Activated naive CD4-positive, alpha-beta T cell treated with anti-CD3 and anti-CD28 coated beads, Interleukin-2, amount 10 ng/mL, durations not matched to agents 7 days and 5 days (primary cell): ENCODE results near the gene AURKA.
"Not testable (repeated sequence)": the region's sequence is repeated elsewhere in the genome, so short reads cannot be mapped to it uniquely, and the experiment has no call there.

ENCODE experiments used
- CTCF ChIA-PET: fragments of 350-600 bp; sonication (Branson Sonifier 250); formaldehyde crosslinking; loops from one replicate; lab custom pipeline; 2021; ENCODE audit warnings: antibody characterized with exemption; lab: Charles Lee
- DNase-seq: peaks from one replicate; pipeline ENCODE4 v3.0.0-alpha.2; 2020
- H3K27ac Mint-ChIP-seq: one replicate; pipeline ENCODE4 v1.8.0; 2021; ENCODE audit warnings: mild to moderate bottlenecking, moderate library complexity, mixed read lengths
- H3K27me3 Mint-ChIP-seq: one replicate; pipeline ENCODE4 v1.8.0; 2021; ENCODE audit warnings: mild to moderate bottlenecking, mixed read lengths
- H3K36me3 Mint-ChIP-seq: one replicate; pipeline ENCODE4 v1.8.0; 2021; ENCODE audit warnings: mixed read lengths
- H3K4me1 Mint-ChIP-seq: one replicate; pipeline ENCODE4 v1.8.0; 2021; ENCODE audit warnings: mixed read lengths
- H3K4me3 Mint-ChIP-seq: one replicate; pipeline ENCODE4 v1.8.0; 2021; ENCODE audit warnings: mild to moderate bottlenecking, moderate library complexity, mixed read lengths
- H3K9me3 Mint-ChIP-seq: one replicate; pipeline ENCODE4 v1.8.0; 2021; ENCODE audit warnings: mixed read lengths

The AURKA gene

DNA sequence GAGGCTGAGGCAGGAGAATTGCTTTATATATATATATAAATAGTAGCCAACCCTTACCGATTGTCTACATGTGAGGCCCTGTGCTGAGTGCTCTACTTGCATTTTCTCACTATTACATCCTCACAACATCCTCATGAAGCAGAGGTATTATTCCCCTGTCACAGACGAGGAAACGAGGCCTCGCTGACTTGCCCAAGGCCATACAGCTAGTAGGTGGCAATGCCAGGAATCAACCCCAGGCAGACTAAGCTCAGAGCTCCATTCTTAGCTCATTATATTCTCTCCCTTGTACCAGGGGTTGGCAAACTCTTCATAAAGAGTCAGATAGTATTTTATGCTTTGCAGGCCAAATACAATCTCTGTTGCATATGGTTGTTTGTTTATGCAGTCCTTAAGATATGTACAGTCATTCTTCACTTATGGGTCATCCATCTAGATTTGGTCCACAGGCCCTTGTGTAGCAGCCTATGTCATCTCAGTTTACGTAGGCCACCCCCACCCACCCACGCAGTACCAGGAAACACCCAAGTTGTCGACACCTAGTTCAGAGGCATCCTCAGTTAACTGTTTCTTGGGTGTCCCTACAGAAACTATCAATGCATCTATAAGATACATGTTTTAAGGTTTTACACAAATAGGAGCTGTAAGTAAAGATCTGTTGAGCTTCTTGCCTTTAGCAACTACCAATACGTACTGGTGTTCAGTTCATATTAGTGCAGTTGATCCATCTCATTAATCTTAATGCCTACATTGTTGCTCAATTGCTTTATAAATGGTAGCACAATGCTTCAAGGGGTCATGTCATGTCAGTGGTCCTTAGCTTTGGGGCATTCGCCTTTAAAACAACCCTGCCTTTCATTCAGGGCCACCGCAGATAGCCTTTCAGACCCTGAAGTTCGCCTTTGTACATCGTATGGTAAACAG lies 23.1 kb upstream of the AURKA start:
- peak overlapping the region; percentile 79 for H3K27ac Mint-ChIP-seq
- CTCF ChIA-PET = interaction anchor here (1.4 to 3.7 kb wide), 2 partner anchors 11 to 17 kb away, joined by 4 to 19 read pairs; no protein-coding TSS in a partner anchor
- peaks cover 4% of the 10 kb centered on the region for H3K9me3 Mint-ChIP-seq
- H3K27me3 Mint-ChIP-seq = no peaks in the 10 kb centered on the region
- peak overlapping the region; percentile 33 for H3K4me3 Mint-ChIP-seq
- peaks cover 80% of the 10 kb centered on the region for H3K4me1 Mint-ChIP-seq
- peaks cover 44% of the 10 kb centered on the region for H3K36me3 Mint-ChIP-seq
- DNase-seq = peak; percentile 37

DNA sequence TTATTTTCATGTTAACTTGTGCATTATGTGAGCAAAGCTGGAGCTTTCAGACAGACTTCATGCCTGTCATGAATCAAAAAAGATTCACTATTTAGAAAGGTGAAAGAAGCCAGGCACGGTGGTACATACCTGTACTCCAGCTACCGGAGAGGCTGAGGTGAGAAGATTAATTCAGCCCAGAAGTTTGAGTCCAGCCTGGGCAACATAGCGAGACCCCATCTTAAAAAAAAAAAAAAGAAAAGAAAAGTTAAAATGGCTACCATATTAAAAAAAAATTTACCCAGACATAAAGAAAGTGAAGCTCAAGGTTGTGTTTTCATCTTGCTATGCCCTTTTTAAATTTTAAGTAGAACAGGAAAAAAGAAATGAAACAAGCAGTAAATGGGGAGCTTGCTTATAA lies 20.9 kb upstream of the AURKA start:
- Mint-ChIP-seq H3K4me3 (peak overlapping the region; percentile 81), H3K4me1 (peaks cover 71% of the 10 kb centered on the region), H3K36me3 (peaks cover 53% of the 10 kb centered on the region), H3K27ac (peak overlapping the region; percentile 93), H3K27me3 (no peaks in the 10 kb centered on the region), H3K9me3 (peaks cover 4% of the 10 kb centered on the region)
- CTCF ChIA-PET = interaction anchor here (0.9 to 3.7 kb wide), 5 partner anchors 11 to 56 kb away, joined by 3 to 19 read pairs (median 4); partner anchors contain the start of gene RTF2
- no peak for DNase-seq

DNA sequence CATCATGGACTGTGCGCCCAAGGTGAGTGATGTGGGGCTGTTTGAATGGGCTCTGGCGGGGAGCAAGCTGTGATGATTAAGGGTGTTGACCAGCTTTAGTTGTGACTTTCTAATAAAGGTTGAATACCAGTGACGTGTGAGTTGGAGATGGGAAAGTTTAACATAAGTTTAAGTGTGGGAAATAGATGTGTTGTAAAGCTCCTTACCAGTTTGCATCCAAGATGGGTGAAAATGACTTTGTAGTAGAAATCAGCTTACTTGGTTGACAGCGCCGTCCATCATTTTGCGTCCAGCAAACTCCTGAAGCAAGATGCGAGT lies 20.4 kb upstream of the AURKA start:
- peaks cover 66% of the 10 kb centered on the region for H3K4me1 Mint-ChIP-seq
- no peaks in the 10 kb centered on the region for H3K27me3 Mint-ChIP-seq
- DNase-seq = no peak
- CTCF ChIA-PET = interaction anchor here (0.7 to 3.7 kb wide), 9 partner anchors 10 to 71 kb away, joined by 3 to 19 read pairs (median 4); partner anchors contain the start of gene RTF2
- peaks cover 4% of the 10 kb centered on the region for H3K9me3 Mint-ChIP-seq
- peak overlapping the region; percentile 93 for H3K27ac Mint-ChIP-seq
- peak overlapping the region; percentile 81 for H3K4me3 Mint-ChIP-seq
- H3K36me3 Mint-ChIP-seq = peaks cover 53% of the 10 kb centered on the region

DNA sequence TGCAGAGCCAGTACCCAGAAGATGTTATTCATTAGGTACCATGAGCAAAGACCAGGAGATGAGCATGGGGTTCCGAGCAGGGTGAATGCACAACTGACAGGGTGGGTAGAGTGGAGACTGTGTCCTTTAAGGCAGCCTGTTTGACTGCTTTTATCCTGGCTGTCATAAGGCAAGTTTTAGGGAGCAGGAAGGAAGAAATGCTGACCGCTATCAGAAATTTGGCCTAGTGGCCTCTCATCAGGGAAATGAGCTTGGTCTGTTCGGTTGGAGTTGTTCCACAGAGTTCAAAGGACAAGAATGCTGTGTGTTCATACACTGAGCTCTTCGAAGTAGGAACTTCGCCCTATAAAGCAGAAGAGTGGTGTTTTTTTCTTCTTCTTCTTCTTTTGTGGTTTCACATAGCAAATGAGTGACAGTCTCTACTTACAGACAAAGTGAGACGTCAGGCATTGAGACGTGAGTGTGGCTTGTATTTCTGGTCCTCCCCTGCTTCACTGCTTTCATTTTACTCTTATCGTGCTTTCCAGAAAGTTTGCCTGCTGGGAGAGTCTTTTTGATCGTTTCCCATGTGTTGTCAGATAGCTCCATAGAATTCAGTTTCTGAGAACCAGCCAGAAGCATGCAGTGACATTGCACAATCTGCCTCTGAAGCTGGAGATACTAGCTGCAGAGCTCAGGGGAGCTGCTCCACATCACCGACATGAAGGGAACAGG lies 19.9 kb upstream of the AURKA start, which contains the start of gene CASS4:
TSS of gene CASS4 (plus strand) at position 502 of the 714 bp plus-strand sequence. CDS start at position 701, 199 bp downstream.
- DNase-seq = peak; percentile 57
- Mint-ChIP-seq H3K9me3 (peaks cover 4% of the 10 kb centered on the region), H3K27ac (peak within 1 kb of the TSS; percentile 93), H3K27me3 (no peaks in the 10 kb centered on the region), H3K4me1 (peaks cover 61% of the 10 kb centered on the region), H3K4me3 (peak within 1 kb of the TSS; percentile 81), H3K36me3 (peaks cover 54% of the 10 kb centered on the region)
- CTCF ChIA-PET = interaction anchor here (0.6 to 3.7 kb wide), 10 partner anchors 10 to 72 kb away, joined by 3 to 19 read pairs (median 4); partner anchors contain the start of gene RTF2

DNA sequence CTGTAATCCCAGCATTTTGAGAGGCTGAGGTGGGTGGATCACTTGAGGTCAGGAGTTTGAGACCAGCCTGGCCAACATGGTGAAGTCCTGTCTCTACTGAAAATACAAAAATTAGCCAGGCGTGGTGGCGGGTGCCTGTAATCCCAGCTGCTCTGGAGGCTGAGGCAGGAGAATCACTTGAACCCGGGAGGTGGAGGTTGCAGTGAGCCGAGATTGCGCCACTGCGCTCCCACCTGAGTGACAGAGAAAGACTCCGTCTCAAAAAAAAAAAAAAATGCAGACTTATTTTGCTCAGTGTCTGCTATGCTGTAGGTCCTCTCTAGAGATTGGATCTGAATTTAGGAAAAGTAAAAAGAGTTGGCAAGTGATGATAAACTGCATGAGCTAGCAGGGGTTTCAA lies 19.3 kb upstream of the AURKA start:
- CTCF ChIA-PET = interaction anchor here (0.6 to 3.7 kb wide), 6 partner anchors 9 to 57 kb away, joined by 3 to 19 read pairs (median 4); partner anchors contain the start of gene RTF2
- not testable (repeated sequence) for H3K27me3 Mint-ChIP-seq, DNase-seq, H3K9me3 Mint-ChIP-seq
- peak overlapping the region; percentile 81 for H3K4me3 Mint-ChIP-seq
- H3K27ac Mint-ChIP-seq = peak overlapping the region; percentile 93
- H3K36me3 Mint-ChIP-seq = peaks cover 57% of the 10 kb centered on the region
- H3K4me1 Mint-ChIP-seq = peaks cover 55% of the 10 kb centered on the region

DNA sequence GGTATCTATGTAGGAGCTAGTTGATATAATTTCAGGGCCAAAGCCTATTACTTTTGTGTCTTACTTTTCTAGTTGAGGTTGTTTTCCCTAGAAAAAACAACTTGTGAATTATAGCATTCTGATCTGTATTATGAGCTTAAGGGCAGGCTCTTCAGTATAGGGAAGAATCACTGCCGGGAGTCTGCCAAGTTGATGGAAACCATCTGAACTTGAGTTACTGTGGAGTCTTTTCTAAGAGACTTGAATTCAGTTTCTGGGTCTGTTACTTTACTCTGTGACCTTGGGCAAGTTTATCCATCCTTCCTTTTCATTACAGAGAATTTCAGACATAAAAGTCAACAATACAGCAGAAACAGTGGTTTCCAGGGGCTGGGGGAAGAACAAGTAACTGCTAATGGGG lies 17.9 kb upstream of the AURKA start:
- no peak for DNase-seq
- Mint-ChIP-seq H3K27ac (peak overlapping the region; percentile 20), H3K9me3 (peaks cover 4% of the 10 kb centered on the region), H3K4me1 (peaks cover 50% of the 10 kb centered on the region), H3K36me3 (peaks cover 66% of the 10 kb centered on the region), H3K4me3 (no peak overlapping the region), H3K27me3 (no peaks in the 10 kb centered on the region)
- CTCF ChIA-PET = interaction anchor here (2.5 kb wide), 1 partner anchor 15 kb away, joined by 7 read pairs; no protein-coding TSS in a partner anchor

DNA sequence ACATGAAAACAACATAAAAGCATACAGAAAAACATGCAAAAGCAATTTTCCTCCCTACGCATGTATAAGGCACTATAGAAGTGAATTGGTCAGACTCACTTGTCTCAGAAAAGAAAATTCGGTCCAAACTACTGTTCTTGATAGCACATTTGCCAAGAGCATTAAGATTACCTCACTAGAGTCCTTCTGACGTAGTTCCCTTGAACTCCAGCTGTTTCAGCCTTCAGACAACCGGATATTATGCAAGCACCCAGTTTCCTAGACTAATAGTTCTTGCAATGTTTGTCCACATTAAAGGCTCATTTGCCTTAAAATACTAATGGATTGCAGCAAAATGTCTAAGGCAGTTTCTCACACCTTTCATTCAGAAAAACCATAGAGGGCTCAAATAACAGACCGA lies 17.5 kb upstream of the AURKA start:
- Mint-ChIP-seq H3K4me1 (peaks cover 47% of the 10 kb centered on the region), H3K27ac (no peak overlapping the region)
- CTCF ChIA-PET = interaction anchor here (2.5 kb wide), 1 partner anchor 14 kb away, joined by 7 read pairs; no protein-coding TSS in a partner anchor

DNA sequence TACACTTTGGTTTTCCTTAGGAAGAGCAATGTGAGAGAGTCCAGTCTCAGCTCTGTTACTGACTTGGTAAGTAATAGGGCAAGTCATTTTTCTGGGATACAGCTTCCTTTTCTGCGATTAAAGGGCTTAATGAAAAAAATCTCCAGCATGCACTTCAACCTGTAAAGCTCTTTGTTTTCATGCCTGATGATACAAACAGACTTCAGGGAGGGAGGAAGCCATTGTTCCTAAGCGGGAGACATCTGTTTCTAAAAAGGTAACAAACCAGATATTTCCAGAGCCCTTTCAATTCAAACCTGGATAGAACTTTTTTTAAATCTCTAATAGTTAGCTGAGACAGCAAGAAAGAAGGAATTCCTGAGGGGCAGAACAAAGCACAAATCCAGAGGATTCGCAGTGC lies 14.9 kb upstream of the AURKA start:
- no peak overlapping the region for H3K27ac Mint-ChIP-seq
- H3K4me3 Mint-ChIP-seq = no peak overlapping the region
- peaks cover 22% of the 10 kb centered on the region for H3K4me1 Mint-ChIP-seq
- no peaks in the 10 kb centered on the region for H3K27me3 Mint-ChIP-seq
- no peak for DNase-seq
- peaks cover 67% of the 10 kb centered on the region for H3K36me3 Mint-ChIP-seq
- CTCF ChIA-PET = interaction anchor here (1.2 to 2.0 kb wide), 2 partner anchors 11 kb away, joined by 3 to 5 read pairs; no protein-coding TSS in a partner anchor
- no peaks in the 10 kb centered on the region for H3K9me3 Mint-ChIP-seq

More for the DNA sequence above, 17.5 kb upstream of the AURKA start:
- Mint-ChIP-seq H3K4me3 (no peak overlapping the region), H3K36me3 (peaks cover 67% of the 10 kb centered on the region), H3K27me3 (no peaks in the 10 kb centered on the region), H3K9me3 (peaks cover 4% of the 10 kb centered on the region)
- no peak for DNase-seq

DNA sequence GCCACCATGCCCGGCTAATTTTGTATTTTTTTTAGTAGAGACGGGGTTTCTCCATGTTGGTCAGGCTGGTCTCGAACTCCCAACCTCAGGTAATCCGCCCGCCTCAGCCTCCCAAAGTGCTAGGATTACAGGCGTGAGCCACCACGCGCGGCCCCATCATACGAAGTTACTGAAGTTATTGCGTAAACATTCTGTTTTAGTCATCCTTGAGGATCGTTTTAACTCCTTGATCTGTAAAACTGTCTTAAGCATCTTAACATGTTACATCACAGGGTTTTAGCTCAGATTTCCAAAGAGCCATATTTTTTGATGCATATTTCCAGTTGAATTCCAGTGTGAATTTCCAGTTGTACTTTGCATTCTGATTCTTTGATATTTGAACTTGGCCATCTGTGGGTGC lies 13.3 kb upstream of the AURKA start:
- Mint-ChIP-seq H3K4me1 (peaks cover 14% of the 10 kb centered on the region), H3K36me3 (peaks cover 71% of the 10 kb centered on the region)
- not testable (repeated sequence) for H3K4me3 Mint-ChIP-seq, H3K9me3 Mint-ChIP-seq, DNase-seq, H3K27me3 Mint-ChIP-seq, H3K27ac Mint-ChIP-seq
- CTCF ChIA-PET = interaction anchor here (1.3 kb wide), 1 partner anchor 63 kb away, joined by 3 read pairs; the partner anchor contains the start of gene RTF2

DNA sequence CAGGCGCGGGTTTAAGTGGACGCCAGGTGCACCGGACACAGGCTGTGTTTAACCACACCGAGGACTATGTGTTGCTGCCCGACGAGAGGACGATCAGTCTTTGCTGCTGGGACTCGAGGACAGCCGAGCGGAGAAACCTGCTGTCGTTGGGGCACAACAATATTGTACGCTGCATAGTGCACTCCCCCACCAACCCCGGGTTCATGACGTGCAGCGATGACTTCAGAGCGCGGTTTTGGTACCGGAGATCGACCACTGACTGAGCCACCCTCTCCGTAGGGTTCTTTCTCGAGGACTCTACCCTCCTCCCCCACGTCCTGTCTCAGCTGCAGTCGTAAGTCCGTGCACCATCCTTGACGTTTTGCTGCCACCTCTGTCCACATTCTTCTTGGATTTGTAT lies 11.4 kb upstream of the AURKA start:
- Mint-ChIP-seq H3K4me3 (no peak overlapping the region), H3K9me3 (no peaks in the 10 kb centered on the region), H3K36me3 (peaks cover 71% of the 10 kb centered on the region), H3K27me3 (no peaks in the 10 kb centered on the region), H3K4me1 (peaks cover 8% of the 10 kb centered on the region), H3K27ac (no peak overlapping the region)
- DNase-seq = no peak
- CTCF ChIA-PET = no interaction called here

DNA sequence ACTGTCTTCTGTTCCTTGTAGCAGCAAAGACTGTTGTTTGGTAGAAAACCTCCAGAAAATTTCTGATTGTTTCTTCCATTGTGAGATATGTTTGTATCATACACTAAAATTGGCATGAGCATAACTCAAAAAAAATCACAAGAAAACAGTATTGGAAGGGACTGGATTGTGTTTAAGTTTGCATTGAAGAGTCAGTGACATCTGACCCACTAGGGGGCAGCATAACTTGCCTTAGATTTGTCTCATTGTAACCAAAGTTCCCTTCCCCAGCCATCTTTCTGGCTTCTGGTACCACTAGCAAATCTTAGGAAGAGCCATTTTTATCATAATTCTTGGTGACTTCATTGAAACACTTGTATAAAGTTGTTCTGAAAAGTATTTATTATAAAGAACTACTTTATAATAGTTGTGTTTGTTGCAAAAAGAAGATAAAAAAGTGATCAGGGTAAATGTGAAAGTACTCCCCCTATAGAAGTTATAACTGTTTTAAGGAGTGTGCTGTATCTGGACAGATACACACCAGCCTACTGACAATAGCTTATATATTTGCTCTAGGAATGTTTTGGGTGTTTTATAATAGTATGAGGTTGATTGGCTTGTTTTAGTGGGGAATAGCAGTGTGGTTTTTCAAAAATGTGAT lies 8.1 kb upstream of the AURKA start:
- peak overlapping the region; percentile 9 for H3K27ac Mint-ChIP-seq
- CTCF ChIA-PET = interaction anchor here (1.0 to 1.6 kb wide), 4 partner anchors 12 to 150 kb away, joined by 3 to 10 read pairs (median 4); partner anchors contain the start of gene CASS4
- DNase-seq = peak; percentile 77
- H3K36me3 Mint-ChIP-seq = peaks cover 71% of the 10 kb centered on the region
- no peaks in the 10 kb centered on the region for H3K9me3 Mint-ChIP-seq
- no peak overlapping the region for H3K4me3 Mint-ChIP-seq
- no peaks in the 10 kb centered on the region for H3K27me3 Mint-ChIP-seq
- peaks cover 19% of the 10 kb centered on the region for H3K4me1 Mint-ChIP-seq

DNA sequence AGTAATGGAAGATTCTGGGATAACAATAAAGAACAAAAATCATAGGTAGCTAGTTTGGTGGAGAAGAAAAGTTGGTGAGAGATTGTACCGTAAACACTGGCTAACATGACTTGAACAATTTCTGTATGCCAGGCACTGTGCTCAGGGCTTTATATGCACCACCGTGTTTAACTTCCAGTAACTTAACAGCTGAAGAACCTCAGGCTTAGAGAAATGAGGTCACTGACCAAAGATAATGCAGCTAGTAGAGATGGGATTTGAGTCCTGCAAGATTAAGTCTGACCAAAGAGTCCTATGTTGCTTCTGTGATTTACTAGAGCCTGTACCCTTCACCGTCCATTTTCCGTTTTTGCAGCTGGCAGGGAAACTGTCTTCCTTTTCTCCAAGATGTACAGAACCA lies 3.2 kb upstream of the AURKA start:
- DNase-seq = no peak
- CTCF ChIA-PET = interaction anchor here (0.9 to 1.8 kb wide), 5 partner anchors 12 to 156 kb away, joined by 3 to 7 read pairs (median 3); partner anchors contain the start of gene CASS4
- Mint-ChIP-seq H3K27ac (peak overlapping the region; percentile 17), H3K36me3 (peaks cover 56% of the 10 kb centered on the region), H3K27me3 (no peaks in the 10 kb centered on the region), H3K4me3 (no peak overlapping the region), H3K4me1 (peaks cover 45% of the 10 kb centered on the region), H3K9me3 (no peaks in the 10 kb centered on the region)

DNA sequence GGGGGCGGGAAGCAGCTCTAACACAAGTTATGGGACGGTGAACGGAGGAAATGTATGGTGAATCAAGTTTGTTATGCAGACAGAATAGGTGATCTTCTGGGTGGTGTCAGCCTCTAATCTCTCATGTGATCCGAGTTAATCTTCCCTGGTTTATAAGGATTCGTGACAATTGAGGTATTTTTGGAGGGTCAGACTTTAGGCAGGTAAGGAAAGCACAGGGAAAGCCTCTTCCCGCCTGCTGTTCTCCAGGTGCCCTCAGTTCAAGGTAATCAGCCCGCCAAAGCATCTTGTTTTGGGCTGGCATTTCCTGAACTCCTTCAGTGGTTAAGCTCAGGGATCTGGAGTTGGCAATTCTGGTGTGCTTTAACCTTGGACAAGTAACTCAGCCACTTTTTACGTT lies 1.6 kb upstream of the AURKA start:
- peaks cover 57% of the 10 kb centered on the region for H3K36me3 Mint-ChIP-seq
- H3K27me3 Mint-ChIP-seq = no peaks in the 10 kb centered on the region
- H3K4me3 Mint-ChIP-seq = no peak overlapping the region
- no peak for DNase-seq
- H3K27ac Mint-ChIP-seq = no peak overlapping the region
- H3K4me1 Mint-ChIP-seq = peaks cover 56% of the 10 kb centered on the region
- no peaks in the 10 kb centered on the region for H3K9me3 Mint-ChIP-seq
- CTCF ChIA-PET = interaction anchor here (0.6 to 1.3 kb wide), 3 partner anchors 19 to 111 kb away, joined by 3 read pairs; partner anchors contain the start of gene CASS4
